Measurements from ENCODE around the gene NRL. TPM values are rescaled to one million over a fixed set of nuclear protein-coding genes. Genes with fewer than 3 reads are reported as not detected.

NRL gene
- total and polyA plus RNA-seq, 2 donors (not counting 3 experiments of a cell fraction or from before 2014, with no cell fraction given) = 0.71 to 1.1 TPM

DNA sequence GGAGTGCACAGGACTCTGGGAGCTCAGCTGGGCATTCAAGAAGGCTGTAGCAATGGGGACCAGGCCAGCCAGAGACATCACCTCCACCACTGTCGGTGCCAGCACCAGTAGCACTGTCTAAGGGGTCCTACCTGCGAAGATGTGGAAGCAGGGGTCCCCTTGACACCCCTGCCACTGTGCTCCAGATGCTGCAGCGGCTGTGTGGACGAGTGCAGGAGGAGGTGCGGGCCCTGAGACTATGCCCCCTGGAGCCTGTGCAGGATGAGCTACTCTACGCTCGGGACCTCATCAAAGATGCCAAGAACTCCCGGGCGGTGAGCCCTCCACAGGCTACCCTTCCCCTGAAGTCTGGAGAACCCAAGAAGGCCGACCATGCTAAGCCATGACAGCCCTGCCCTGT, 54.3 kb downstream of the NRL start:
- no TSS peak for BruUV-seq (replicated peaks)
- Histone ChIP-seq H4K20me1 (replicated peaks; ENCODE audit: control insufficient read depth, extremely low read depth, insufficient read depth, low read length) (no peaks in the 10 kb centered on the region), H3K4me3 (replicated peaks in 1 of 3; ENCODE audit: insufficient read depth in 1 of 3, low read depth in 1 of 3, low read length in 3 of 3) (no peak overlapping the region), H3K9ac (replicated peaks; ENCODE audit: extremely low read depth, insufficient read depth, low read length) (no peak overlapping the region), H3K9me3 (replicated peaks; ENCODE audit: control insufficient read depth, insufficient read depth, low read length) (no peaks in the 10 kb centered on the region), H2AFZ (ENCODE audit: low read depth, low read length) (no peak overlapping the region), H3K79me2 (ENCODE audit: control insufficient read depth, insufficient read depth, low read length) (no peaks in the 10 kb centered on the region), H3K27me3 (ENCODE audit: control insufficient read depth in 2 of 2, insufficient read depth in 2 of 2, low read length in 2 of 2) (peaks cover 0 to 1% of the 10 kb centered on the region in 2 experiments), H3K4me1 (ENCODE audit: control insufficient read depth, extremely low read depth, insufficient read depth, low read length) (no peaks in the 10 kb centered on the region), H3K36me3 (ENCODE audit: control insufficient read depth in 2 of 2, extremely low read depth in 1 of 2, insufficient read depth in 2 of 2, low read length in 2 of 2) (no peaks in the 10 kb centered on the region), H3K4me2 (ENCODE audit: insufficient read depth, low read length) (no peak overlapping the region), H3K27ac (ENCODE audit: insufficient read depth, low read depth, low read length) (no peak overlapping the region), H3K9me1 (replicated peaks; ENCODE audit: control insufficient read depth, extremely low read depth, insufficient read depth, low read length) (no peaks in the 10 kb centered on the region)
- dilution Hi-C loops (cut with MboI; ENCODE audit: extremely low pct_ligation_motif_present, low sequenced_read_pairs) = no loop called here
- CTCF ChIA-PET = interaction anchor here (5.2 to 9.5 kb wide), 2 partner anchors 31 to 49 kb away, joined by 26 to 319 read pairs; partner anchors contain the start of gene PCK2
- TF ChIP-seq JUN (IDR thresholded peaks at IDR 0.05; ENCODE audit: borderline replicate concordance, insufficient read depth, insufficient read length, low read depth) (no peak), EZH2 (IDR thresholded peaks at IDR 0.05; ENCODE audit: borderline replicate concordance, low read depth, low read length, severe bottlenecking) (no peak), CTCF (IDR thresholded peaks at IDR 0.05; ENCODE audit: extremely low read depth in 1 of 2, insufficient read depth in 1 of 2, low read depth in 1 of 2, low read length in 2 of 2) (no peak), GATA2 (IDR thresholded peaks at IDR 0.05; ENCODE audit: insufficient read depth, insufficient read length, low read depth, low read length) (no peak), POLR2AphosphoS5 (IDR thresholded peaks at IDR 0.05; ENCODE audit: insufficient read depth, low read depth, low read length) (no peak), POLR2A (IDR thresholded peaks at IDR 0.05; ENCODE audit: low read depth, low read length) (no peak), MYC (IDR thresholded peaks at IDR 0.05; ENCODE audit: low read depth, low read length) (no peak), FOS (IDR thresholded peaks at IDR 0.05; ENCODE audit: borderline replicate concordance, insufficient read depth, low read length) (no peak)
- TF ChIP-seq, protein P1, sequence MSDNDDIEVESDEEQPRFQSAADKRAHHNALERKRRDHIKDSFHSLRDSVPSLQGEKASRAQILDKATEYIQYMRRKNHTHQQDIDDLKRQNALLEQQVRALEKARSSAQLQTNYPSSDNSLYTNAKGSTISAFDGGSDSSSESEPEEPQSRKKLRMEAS (IDR thresholded peaks at IDR 0.05; ENCODE audit: insufficient read depth, insufficient read length) = no peak
- intact Hi-C loops (cut with micrococcal nuclease) = no loop called here
- no peak for DNase-seq (ENCODE audit: low read depth, low spot score)
- POLR2A ChIA-PET = no interaction called here
- no peak for FAIRE-seq

Measured in endothelial cell of umbilical vein (primary cell).